K562 (cell line): ENCODE results near the gene ARHGAP28. TPM values are rescaled to one million over a fixed set of nuclear protein-coding genes. Genes with fewer than 3 reads are reported as not detected.

Experiments
- CBX5 ChIP-seq: IDR thresholded peaks from 2 replicates; pipeline ENCODE4 v1.6.1; 2014; ENCODE audit warnings: low read depth, borderline replicate concordance
- CCNT2 ChIP-seq: IDR thresholded peaks from 2 replicates; pipeline ENCODE4 v1.6.1; 2011; ENCODE audit warnings: borderline replicate concordance, low read depth, mild to moderate bottlenecking, moderate library complexity, mixed read lengths, low read length; ENCODE audit not compliant: insufficient read length; ENCODE audit errors: extremely low read depth
- CREBBP ChIP-seq: IDR thresholded peaks from one replicate; pipeline ENCODE4 v1.6.1; 2012; ENCODE audit warnings: low read depth, mild to moderate bottlenecking, control low read depth, inconsistent platforms, low read length
- CXXC5 ChIP-seq: fragments of 250-450 bp; sonication (Bioruptor Pico); IDR thresholded peaks from 2 replicates; pipeline ENCODE4 v1.8.0; 2022; ENCODE audit warnings: inconsistent platforms, mild to moderate bottlenecking, moderate library complexity
- DACH1 ChIP-seq: fragments of 450-650 bp; IDR thresholded peaks from 2 replicates; pipeline ENCODE4 v1.6.1; 2018; ENCODE audit not compliant: partially characterized antibody
- E2F6 ChIP-seq, 2 experiments: IDR thresholded peaks; 2 replicates each; pipeline ENCODE4 v1.6.1; 2011; ENCODE audit warnings: borderline replicate concordance in 1 of 2, control low read depth in 1 of 2, low read depth in 1 of 2, low read length in 1 of 2, mild to moderate bottlenecking in 1 of 2, mixed read lengths in 1 of 2, moderate library complexity in 1 of 2; ENCODE audit not compliant: insufficient read depth in 1 of 2, insufficient read length in 1 of 2, poor library complexity in 1 of 2, severe bottlenecking in 1 of 2; ENCODE audit errors: extremely low read depth in 1 of 2
- GTF2E2 ChIP-seq: fragments of 200-800 bp; sonication (Bioruptor generic); IDR thresholded peaks from 2 replicates; pipeline ENCODE4 v1.6.1; 2016; ENCODE audit warnings: missing genetic modification characterization, missing compliant biosample characterization
- MCM7 ChIP-seq, 2 experiments: fragments of 450-650 bp; IDR thresholded peaks; 2 replicates each; pipeline ENCODE4 v1.6.1; 2016 to 2018
- MEF2D ChIP-seq: conservative IDR thresholded peaks from 2 replicates; pipeline ENCODE4 v1.6.1; 2016; ENCODE audit warnings: low read depth, missing genetic modification characterization, missing compliant biosample characterization
- MLX ChIP-seq, 2 experiments: fragments of 450-650 bp in 1 of 2; sonication (generic) in 1 of 2; formaldehyde crosslinking; conservative IDR thresholded peaks; 2 replicates each; pipeline versions ENCODE4 v1.4.0 to v1.8.1; 2020 to 2022; ENCODE audit warnings: mild to moderate bottlenecking in 1 of 2, missing genetic modification reagents in 1 of 2
- NCOA1 ChIP-seq: fragments of 450-650 bp; IDR thresholded peaks from 2 replicates; pipeline ENCODE4 v1.6.1; 2016; ENCODE audit warnings: low read depth
- NR2C2 ChIP-seq, 2 experiments: fragments of 200-800 bp in 1 of 2; sonication (Bioruptor generic) in 1 of 2; sonication (generic) in 1 of 2; formaldehyde crosslinking in 1 of 2; IDR thresholded peaks; 2 replicates each; pipeline versions ENCODE4 v1.6.1 to v1.8.0; 2016 to 2022; ENCODE audit warnings: mild to moderate bottlenecking in 1 of 2, missing compliant biosample characterization in 1 of 2, missing genetic modification characterization in 1 of 2, missing genetic modification reagents in 1 of 2
- NR2F6 ChIP-seq: fragments of 450-650 bp; formaldehyde crosslinking; IDR thresholded peaks from 2 replicates; pipeline ENCODE4 v1.4.0; 2020; ENCODE audit warnings: mild to moderate bottlenecking
- PHB2 ChIP-seq: fragments of 450-650 bp; IDR thresholded peaks from 2 replicates; pipeline ENCODE4 v1.6.1; 2017; ENCODE audit warnings: low read depth
- POLR3G ChIP-seq: IDR thresholded peaks from 2 replicates; pipeline ENCODE4 v1.6.1; 2011; ENCODE audit not compliant: insufficient read length, insufficient replicate concordance; ENCODE audit errors: extremely low read depth
- RCOR1 ChIP-seq, 2 experiments: IDR thresholded peaks; 2 replicates each; pipeline ENCODE4 v1.6.1; 2012; ENCODE audit warnings: low read depth in 2 of 2, low read length in 2 of 2, borderline replicate concordance in 1 of 2, improper control_type of control experiment in 1 of 2
- RFX7 ChIP-seq: fragments of 250-450 bp; sonication (Bioruptor Pico); IDR thresholded peaks from 2 replicates; pipeline ENCODE4 v1.5.1; 2021; ENCODE audit warnings: mild to moderate bottlenecking
- SAFB ChIP-seq: fragments of 200-400 bp; formaldehyde crosslinking; IDR thresholded peaks from 2 replicates; pipeline ENCODE4 v1.6.1; 2017; ENCODE audit warnings: low read depth, low read length, borderline replicate concordance
- SOX6 ChIP-seq: fragments of 450-650 bp; IDR thresholded peaks from 2 replicates; pipeline ENCODE4 v1.6.1; 2014; ENCODE audit warnings: mild to moderate bottlenecking
- SRSF3 ChIP-seq: fragments of 200-400 bp; formaldehyde crosslinking; IDR thresholded peaks from 2 replicates; pipeline ENCODE4 v1.6.1; 2016; ENCODE audit warnings: mild to moderate bottlenecking, low read length, moderate library complexity; ENCODE audit not compliant: insufficient read depth
- TEAD1 ChIP-seq, 2 experiments: fragments of 450-650 bp in 1 of 2; sonication (generic) in 1 of 2; formaldehyde crosslinking; IDR thresholded peaks; 2 replicates each; pipeline versions ENCODE4 v1.4.0 to v1.8.0; 2020 to 2022; ENCODE audit warnings: mild to moderate bottlenecking in 2 of 2, missing genetic modification reagents in 1 of 2
- YY1 ChIP-seq, 3 experiments: IDR thresholded peaks; 2 replicates each; pipeline ENCODE4 v1.6.1; 2011; ENCODE audit warnings: low read length in 2 of 3, mild to moderate bottlenecking in 2 of 3, moderate library complexity in 2 of 3, borderline replicate concordance in 1 of 3, control low read depth in 1 of 3, low read depth in 1 of 3; ENCODE audit not compliant: insufficient read depth in 3 of 3, insufficient replicate concordance in 2 of 3, control insufficient read depth in 1 of 3, insufficient read length in 1 of 3; ENCODE audit errors: extremely low read depth in 1 of 3
- ZFP36 ChIP-seq: fragments of 150-350 bp; IDR thresholded peaks from 2 replicates; pipeline ENCODE4 v1.6.1; 2018; ENCODE audit warnings: low read length, low read depth; ENCODE audit not compliant: partially characterized antibody
- ZNF140 ChIP-seq: fragments of 250-450 bp; sonication (Bioruptor Pico); IDR thresholded peaks from 2 replicates; pipeline ENCODE4 v1.8.0; 2021; ENCODE audit warnings: moderate library complexity, mild to moderate bottlenecking, inconsistent platforms
- ZNF324 ChIP-seq: fragments of 250-450 bp; sonication (Bioruptor Pico); IDR thresholded peaks from 2 replicates; pipeline ENCODE4 v1.4.0; 2020; ENCODE audit warnings: mild to moderate bottlenecking
- ZNF354B ChIP-seq: fragments of 250-450 bp; sonication (Bioruptor Pico); IDR thresholded peaks from 2 replicates; pipeline ENCODE4 v1.4.0; 2020
- ZNF57 ChIP-seq: fragments of 450-650 bp; formaldehyde crosslinking; IDR thresholded peaks from 2 replicates; pipeline ENCODE4 v1.4.0; 2020; ENCODE audit warnings: mild to moderate bottlenecking, moderate library complexity
- polyA plus RNA-seq, 8 experiments: library from polyadenylated mRNA; depleted of rRNA in 4 of 8; stranded (reverse) in 5 of 8; unstranded in 3 of 8; fragments of >200 nt; fragmentation: Nextera tagmentation in 2 of 8; fragmentation: Illumina TruSeq in 1 of 8; extraction: Ambion mirVana in 2 of 8; extraction: Trizol in 1 of 8; gene quantifications; 2 replicates each; pipeline versions ENCODE4 v1.2.1 to v1.2.3, GENCODE V29; 2011 to 2014; ENCODE audit warnings: inconsistent platforms in 1 of 8, missing spikeins in 1 of 8
- total RNA-seq, 7 experiments: library from RNA; depleted of rRNA in 6 of 7; stranded (reverse); fragments of >200 nt in 6 of 7; fragmentation: Illumina TruSeq in 2 of 7; extraction: Trizol in 2 of 7; gene quantifications; 2 replicates each; pipeline versions ENCODE4 v1.2.1 to v1.2.3, GENCODE V29; 2011 to 2021; ENCODE audit warnings: low replicate concordance in 1 of 7

The ARHGAP28 gene
- total and polyA plus RNA-seq, 9 of the 15 experiments (the other 6 are each of a cell fraction or from before 2014, with no cell fraction given) = 0.93 to 5.9 (median 5.0) TPM

GRCh38 chr18:6729247-6730091 is at the start of gene ARHGAP28 (continued):
- TF ChIP-seq CBX5 = no peak
- TF ChIP-seq CCNT2 = peak; percentile 85
- peak; percentile 96 for TF ChIP-seq CXXC5 (CRISPR knock-in tag)
- TF ChIP-seq TEAD1 (CRISPR knock-in tag; IDR thresholded peaks at IDR 0.05) = peak in 1 of 2 experiments; percentile 67; a peak in 1 of 4 replicates
- no peak for TF ChIP-seq CREBBP
- TF ChIP-seq ZNF57 = no peak
- no peak for TF ChIP-seq SOX6
- no peak for TF ChIP-seq ZFP36
- TF ChIP-seq POLR3G = no peak
- TF ChIP-seq NCOA1 = no peak
- peak; percentile 50 to 58 for TF ChIP-seq E2F6 (IDR thresholded peaks at IDR 0.05; ENCODE audit: borderline replicate concordance in 1 of 2, extremely low read depth in 1 of 2, insufficient read depth in 1 of 2, insufficient read length in 1 of 2, low read depth in 1 of 2, low read length in 1 of 2, poor library complexity in 1 of 2, severe bottlenecking in 1 of 2)
- no peak for TF ChIP-seq MCM7 (IDR thresholded peaks at IDR 0.05)
- TF ChIP-seq ZNF354B (CRISPR knock-in tag) = no peak
- no peak for TF ChIP-seq MLX (CRISPR knock-in tag; conservative IDR thresholded peaks at IDR 0.05)
- no peak for TF ChIP-seq ZNF324 (CRISPR knock-in tag)
- no peak for TF ChIP-seq NR2F6
- TF ChIP-seq MEF2D (tag) = no peak
- TF ChIP-seq NR2C2 (CRISPR knock-in tag; IDR thresholded peaks at IDR 0.05) = no peak
- no peak for TF ChIP-seq NR2C2 (tag; IDR thresholded peaks at IDR 0.05)
- no peak for TF ChIP-seq ZNF140 (CRISPR knock-in tag)
- TF ChIP-seq DACH1 = no peak
- no peak for TF ChIP-seq PHB2
- no peak for TF ChIP-seq SRSF3
- 0 out of 2 replicates have a peak, but pooled peaks have one; percentile 62 for TF ChIP-seq SAFB
- TF ChIP-seq YY1 (IDR thresholded peaks at IDR 0.05; ENCODE audit: borderline replicate concordance in 1 of 3, control insufficient read depth in 1 of 3, extremely low read depth in 1 of 3, insufficient read depth in 3 of 3, insufficient read length in 1 of 3, insufficient replicate concordance in 2 of 3, low read depth in 1 of 3, low read length in 2 of 3) = peak in 1 of 3 experiments; percentile 5
- TF ChIP-seq RCOR1 (IDR thresholded peaks at IDR 0.05; ENCODE audit: borderline replicate concordance in 1 of 2, low read depth in 2 of 2, low read length in 2 of 2) = peak; percentile 5 to 23; a peak in 2 of 4 replicates
- no peak for TF ChIP-seq GTF2E2 (tag)
- TF ChIP-seq RFX7 (CRISPR knock-in tag) = no peak
